Raji (cell line): ENCODE results near the gene P4HA1.

Experiments
- POLR2A ChIP-seq: IDR thresholded peaks from 2 replicates; pipeline ENCODE4 v1.6.1; 2011; ENCODE audit warnings: low read depth, low read length, control low read depth; ENCODE audit not compliant: insufficient read depth

The P4HA1 gene

GRCh38 chr10:73096449-73097304 is at the start of gene P4HA1:
Gene P4HA1 (minus strand): TSS chr10:73096866. CDS start chr10:73074883, 21,983 bp downstream.
- peak; percentile 99 for TF ChIP-seq POLR2A

GRCh38 chr10:73141603-73142002 is 44.9 kb upstream of the P4HA1 start:
- no peak for TF ChIP-seq POLR2A

- no peak for TF ChIP-seq POLR2A
Observed at GRCh38 chr10:73139251-73139650, 42.6 kb upstream of the P4HA1 start.

GRCh38 chr10:73136627-73137026 is 40.0 kb upstream of the P4HA1 start:
- TF ChIP-seq POLR2A: no peak

- TF ChIP-seq POLR2A: no peak
Observed at GRCh38 chr10:73134727-73135126, 38.1 kb upstream of the P4HA1 start.

GRCh38 chr10:73131913-73132686 is 35.4 kb upstream of the P4HA1 start:
- no peak for TF ChIP-seq POLR2A

GRCh38 chr10:73131301-73131700 is 34.6 kb upstream of the P4HA1 start:
- TF ChIP-seq POLR2A: no peak

GRCh38 chr10:73126343-73126742 is 29.7 kb upstream of the P4HA1 start:
- TF ChIP-seq POLR2A: no peak

GRCh38 chr10:73119952-73120351 is 23.3 kb upstream of the P4HA1 start:
- TF ChIP-seq POLR2A: no peak

GRCh38 chr10:73119457-73119856 is 22.8 kb upstream of the P4HA1 start:
- no peak for TF ChIP-seq POLR2A

GRCh38 chr10:73117976-73118743 is 21.5 kb upstream of the P4HA1 start:
- no peak for TF ChIP-seq POLR2A

GRCh38 chr10:73116017-73116416 is 19.4 kb upstream of the P4HA1 start:
- TF ChIP-seq POLR2A: no peak

GRCh38 chr10:73113551-73113950 is 16.9 kb upstream of the P4HA1 start:
- no peak for TF ChIP-seq POLR2A

GRCh38 chr10:73110345-73110849 is 13.7 kb upstream of the P4HA1 start, which contains the start of gene NUDT13:
Gene NUDT13 (plus strand): TSS chr10:73110455. CDS start chr10:73114366, 3,911 bp downstream.
- 0 out of 2 replicates have a peak, but pooled peaks have one; percentile 24 for TF ChIP-seq POLR2A

GRCh38 chr10:73106301-73106700 is 9.6 kb upstream of the P4HA1 start:
- TF ChIP-seq POLR2A: no peak
